H9 (cell line): ENCODE measurements around the gene LRTM2. TPM values are rescaled to one million over a fixed set of nuclear protein-coding genes. Genes with fewer than 3 reads are reported as not detected.

Experiments
- DNase-seq: peaks from one replicate; pipeline ENCODE4 v3.0.0-alpha.2; 2017
- H2AFZ ChIP-seq: one replicate; pipeline ENCODE4 v1.6.1; 2013; ENCODE audit warnings: mild to moderate bottlenecking, low read length, control low read depth, moderate library complexity
- H2AK5ac ChIP-seq: 2 replicates; pipeline ENCODE4 v1.6.1; 2013; ENCODE audit warnings: low read length, control low read depth, mixed read lengths; ENCODE audit not compliant: insufficient read length
- H2BK120ac ChIP-seq: one replicate; pipeline ENCODE4 v1.6.1; 2013; ENCODE audit warnings: low read depth, mild to moderate bottlenecking, low read length, control low read depth, inconsistent platforms; ENCODE audit not compliant: poor library complexity, severe bottlenecking
- H2BK12ac ChIP-seq: 2 replicates; pipeline ENCODE4 v1.6.1; 2013; ENCODE audit warnings: low read length, control low read depth, mixed read lengths, low read depth; ENCODE audit not compliant: insufficient read length
- H2BK15ac ChIP-seq: 2 replicates; pipeline ENCODE4 v1.6.1; 2013; ENCODE audit warnings: low read depth, low read length, control low read depth
- H2BK20ac ChIP-seq: one replicate; pipeline ENCODE4 v1.6.1; 2013; ENCODE audit warnings: low read depth, mild to moderate bottlenecking, low read length, control low read depth, inconsistent platforms; ENCODE audit not compliant: poor library complexity, severe bottlenecking
- H2BK5ac ChIP-seq: 2 replicates; pipeline ENCODE4 v1.6.1; 2013; ENCODE audit warnings: low read length, control low read depth, mixed read lengths; ENCODE audit not compliant: insufficient read length
- H3K14ac ChIP-seq: 2 replicates; pipeline ENCODE4 v1.6.1; 2013; ENCODE audit warnings: low read length, control low read depth; ENCODE audit not compliant: insufficient read depth
- H3K18ac ChIP-seq: 2 replicates; pipeline ENCODE4 v1.6.1; 2013; ENCODE audit warnings: low read depth, mild to moderate bottlenecking, mixed read lengths, low read length, control low read depth; ENCODE audit not compliant: insufficient read length
- H3K23ac ChIP-seq: 2 replicates; pipeline ENCODE4 v1.6.1; 2013; ENCODE audit warnings: low read length, control low read depth, mixed read lengths, low read depth; ENCODE audit not compliant: insufficient read length
- H3K23me2 ChIP-seq: 2 replicates; pipeline ENCODE4 v1.6.1; 2013; ENCODE audit warnings: low read depth, mild to moderate bottlenecking, mixed read lengths, low read length, control low read depth; ENCODE audit not compliant: insufficient read length, poor library complexity, severe bottlenecking
- H3K27ac ChIP-seq: 2 replicates; pipeline ENCODE4 v1.5.1; 2013; ENCODE audit warnings: low read length, control low read depth, mixed read lengths, low read depth; ENCODE audit not compliant: insufficient read length
- H3K27me3 ChIP-seq: 2 replicates; pipeline ENCODE4 v1.6.1; 2013; ENCODE audit warnings: low read length, control low read depth, inconsistent platforms; ENCODE audit not compliant: insufficient read depth
- H3K4ac ChIP-seq: 2 replicates; pipeline ENCODE4 v1.6.1; 2013; ENCODE audit warnings: low read depth, mild to moderate bottlenecking, control low read depth, inconsistent platforms, low read length, moderate library complexity
- H3K4me1 ChIP-seq: 2 replicates; pipeline ENCODE4 v1.6.1; 2013; ENCODE audit warnings: low read length, control low read depth, inconsistent platforms; ENCODE audit not compliant: insufficient read depth
- H3K4me2 ChIP-seq: 2 replicates; pipeline ENCODE4 v1.6.1; 2013; ENCODE audit warnings: low read length, control low read depth, mixed read lengths; ENCODE audit not compliant: insufficient read length, insufficient read depth
- H3K56ac ChIP-seq: 2 replicates; pipeline ENCODE4 v1.6.1; 2013; ENCODE audit warnings: low read depth, mild to moderate bottlenecking, mixed read lengths, low read length, control low read depth; ENCODE audit not compliant: insufficient read length
- H3K79me1 ChIP-seq: 2 replicates; pipeline ENCODE4 v1.6.1; 2013; ENCODE audit warnings: low read depth, mild to moderate bottlenecking, moderate library complexity, low read length, control low read depth, inconsistent platforms; ENCODE audit not compliant: insufficient read depth, poor library complexity, severe bottlenecking
- H3K79me2 ChIP-seq: 2 replicates; pipeline ENCODE4 v1.6.1; 2013; ENCODE audit warnings: low read length, control low read depth, inconsistent platforms; ENCODE audit not compliant: insufficient read depth
- H3K9ac ChIP-seq: 2 replicates; pipeline ENCODE4 v1.6.1; 2013; ENCODE audit warnings: low read length, control low read depth, mixed read lengths; ENCODE audit not compliant: insufficient read length; ENCODE audit errors: extremely low read depth
- H3K9me3 ChIP-seq: one replicate; pipeline ENCODE4 v1.6.1; 2013; ENCODE audit warnings: low read depth, low read length, inconsistent platforms; ENCODE audit not compliant: control insufficient read depth
- H3T11ph ChIP-seq: one replicate; pipeline ENCODE4 v1.6.1; 2013; ENCODE audit warnings: mild to moderate bottlenecking, low read length, control low read depth, inconsistent platforms
- H4K20me1 ChIP-seq: one replicate; pipeline ENCODE4 v1.6.1; 2013; ENCODE audit not compliant: control insufficient read depth, insufficient read length, insufficient read depth
- H4K5ac ChIP-seq: 2 replicates; pipeline ENCODE4 v1.6.1; 2013; ENCODE audit warnings: low read depth, mild to moderate bottlenecking, mixed read lengths, low read length, control low read depth; ENCODE audit not compliant: insufficient read length
- H4K8ac ChIP-seq: replicated peaks from 2 replicates; pipeline ENCODE4 v1.6.1; 2013; ENCODE audit warnings: low read length, control low read depth, mixed read lengths, low read depth; ENCODE audit not compliant: insufficient read length
- H4K91ac ChIP-seq: 2 replicates; pipeline ENCODE4 v1.6.1; 2013; ENCODE audit warnings: low read depth, mild to moderate bottlenecking, moderate library complexity, mixed read lengths, low read length, control low read depth; ENCODE audit not compliant: insufficient read length
- H3K27ac Mint-ChIP-seq, 3 experiments: 2 replicates in 2 of 3; 3 replicates in 1 of 3; pipeline ENCODE4 v1.8.0; 2020 to 2021; ENCODE audit warnings: mixed read lengths in 3 of 3, mild to moderate bottlenecking in 1 of 3, moderate library complexity in 1 of 3
- H3K27me3 Mint-ChIP-seq: 2 replicates; pipeline ENCODE4 v1.8.0; 2021; ENCODE audit warnings: low read depth, mild to moderate bottlenecking, moderate library complexity, mixed read lengths
- H3K36me3 Mint-ChIP-seq, 3 experiments: 2 replicates in 2 of 3; 3 replicates in 1 of 3; pipeline ENCODE4 v1.8.0; 2020 to 2021; ENCODE audit warnings: low read depth in 3 of 3, mixed read lengths in 3 of 3; ENCODE audit not compliant: insufficient read depth in 1 of 3
- H3K4me1 Mint-ChIP-seq, 2 experiments: 2 replicates each; pipeline ENCODE4 v1.8.0; 2020; ENCODE audit warnings: mixed read lengths in 2 of 2
- H3K4me3 Mint-ChIP-seq, 2 experiments: 2 replicates in 1 of 2; 3 replicates in 1 of 2; pipeline ENCODE4 v1.8.0; 2020 to 2021; ENCODE audit warnings: mild to moderate bottlenecking in 2 of 2, mixed read lengths in 2 of 2, moderate library complexity in 1 of 2
- H3K9me3 Mint-ChIP-seq, 2 experiments: 2 replicates in 1 of 2; 3 replicates in 1 of 2; pipeline ENCODE4 v1.8.0; 2020; ENCODE audit warnings: mild to moderate bottlenecking in 2 of 2, mixed read lengths in 2 of 2, moderate library complexity in 1 of 2
- CTCF ChIP-seq: fragments of 200-600 bp; sonication (generic); conservative IDR thresholded peaks from 3 replicates; pipeline ENCODE4 v1.8.0; 2021; ENCODE audit warnings: antibody characterized with exemption, mild to moderate bottlenecking
- WGBS: extraction: QIAGEN DNeasy Blood & Tissue Kit; methylation state at CpG from one replicate; pipeline ENCODE4 v1.1.7; 2013; ENCODE audit warnings: missing lambda C conversion rate, low lambda C conversion rate, mixed read lengths; ENCODE audit not compliant: insufficient read length; ENCODE audit errors: extremely low coverage; 5-methylcytosine and 5-hydroxymethylcytosine counted together
- total RNA-seq: library from RNA; stranded (reverse); gene quantifications from 2 replicates; pipeline ENCODE4 v1.2.1, GENCODE V29; 2021

The LRTM2 gene
- total RNA-seq, 1 experiment from 2014 or later = not detected

GRCh38 chr12:1812650-1813302 is 7.6 kb upstream of the LRTM2 start:
- Histone ChIP-seq H4K91ac (no peak overlapping the region), H4K20me1 (no peaks in the 10 kb centered on the region), H3K27ac (no peak overlapping the region), H4K8ac (no peak overlapping the region), H3K79me2 (no peaks in the 10 kb centered on the region), H3T11ph (no peak overlapping the region), H3K14ac (no peak overlapping the region; the same call in 1 of the 2 replicates), H3K4me2 (no peak overlapping the region), H3K23me2 (no peaks in the 10 kb centered on the region), H3K79me1 (no peaks in the 10 kb centered on the region), H3K27me3 (no peaks in the 10 kb centered on the region), H3K4me1 (no peaks in the 10 kb centered on the region), H2AK5ac (no peak overlapping the region), H3K23ac (no peak overlapping the region), H3K56ac (no peak overlapping the region), H2BK12ac (no peak overlapping the region), H3K18ac (no peak overlapping the region), H3K9ac (no peak overlapping the region), H3K4ac (no peak overlapping the region), H3K9me3 (no peaks in the 10 kb centered on the region), H2AFZ (no peak overlapping the region), H4K5ac (no peak overlapping the region), H2BK120ac (no peak overlapping the region), H2BK5ac (no peak overlapping the region), H2BK15ac (no peak overlapping the region), H2BK20ac (no peak overlapping the region)
- H3K4me1 Mint-ChIP-seq = peaks cover 0 to 4% of the 10 kb centered on the region in 2 experiments; a peak in 1 of 4 replicates
- H3K4me3 Mint-ChIP-seq = no peak overlapping the region
- DNase-seq = no peak
- TF ChIP-seq CTCF = no peak
- peaks cover 4% of the 10 kb centered on the region in 2 experiments; a peak in 2 of 5 replicates for H3K9me3 Mint-ChIP-seq
- H3K27ac Mint-ChIP-seq = no peak overlapping the region
- WGBS = no CpG with 5 or more reads among the region's 17 CpGs
- peaks cover 12% of the 10 kb centered on the region for H3K27me3 Mint-ChIP-seq
- H3K36me3 Mint-ChIP-seq = peaks cover 0 to 5% (median 3%) of the 10 kb centered on the region in 3 experiments; a peak in 2 of 7 replicates
